ENCODE measurements around the gene XPC. TPM values are rescaled to one million over a fixed set of nuclear protein-coding genes. Genes with fewer than 3 reads are reported as not detected.

The XPC gene
- total RNA-seq, 1 donor from 2014 or later: 10.4 TPM

GRCh38 chr3:14147617-14148016 is 30.8 kb downstream of the XPC start:
- TF ChIP-seq, protein P1, sequence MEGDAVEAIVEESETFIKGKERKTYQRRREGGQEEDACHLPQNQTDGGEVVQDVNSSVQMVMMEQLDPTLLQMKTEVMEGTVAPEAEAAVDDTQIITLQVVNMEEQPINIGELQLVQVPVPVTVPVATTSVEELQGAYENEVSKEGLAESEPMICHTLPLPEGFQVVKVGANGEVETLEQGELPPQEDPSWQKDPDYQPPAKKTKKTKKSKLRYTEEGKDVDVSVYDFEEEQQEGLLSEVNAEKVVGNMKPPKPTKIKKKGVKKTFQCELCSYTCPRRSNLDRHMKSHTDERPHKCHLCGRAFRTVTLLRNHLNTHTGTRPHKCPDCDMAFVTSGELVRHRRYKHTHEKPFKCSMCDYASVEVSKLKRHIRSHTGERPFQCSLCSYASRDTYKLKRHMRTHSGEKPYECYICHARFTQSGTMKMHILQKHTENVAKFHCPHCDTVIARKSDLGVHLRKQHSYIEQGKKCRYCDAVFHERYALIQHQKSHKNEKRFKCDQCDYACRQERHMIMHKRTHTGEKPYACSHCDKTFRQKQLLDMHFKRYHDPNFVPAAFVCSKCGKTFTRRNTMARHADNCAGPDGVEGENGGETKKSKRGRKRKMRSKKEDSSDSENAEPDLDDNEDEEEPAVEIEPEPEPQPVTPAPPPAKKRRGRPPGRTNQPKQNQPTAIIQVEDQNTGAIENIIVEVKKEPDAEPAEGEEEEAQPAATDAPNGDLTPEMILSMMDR (IDR thresholded peaks at IDR 0.05; ENCODE audit: borderline replicate concordance): no peak
- H3K27me3 ChIP-seq (ENCODE audit: low read depth): no peaks in the 10 kb centered on the region
- H3K4me1 ChIP-seq: peaks cover 38% of the 10 kb centered on the region
- intact Hi-C loops (cut with micrococcal nuclease): no loop called here
- no peaks in the 10 kb centered on the region for H3K9me3 ChIP-seq (replicated peaks)
- H3K36me3 ChIP-seq: peaks cover 55% of the 10 kb centered on the region
- no peak overlapping the region for H3K4me3 ChIP-seq
- DNase-seq: no peak
- no peak overlapping the region for H3K27ac ChIP-seq (replicated peaks)

DNA sequence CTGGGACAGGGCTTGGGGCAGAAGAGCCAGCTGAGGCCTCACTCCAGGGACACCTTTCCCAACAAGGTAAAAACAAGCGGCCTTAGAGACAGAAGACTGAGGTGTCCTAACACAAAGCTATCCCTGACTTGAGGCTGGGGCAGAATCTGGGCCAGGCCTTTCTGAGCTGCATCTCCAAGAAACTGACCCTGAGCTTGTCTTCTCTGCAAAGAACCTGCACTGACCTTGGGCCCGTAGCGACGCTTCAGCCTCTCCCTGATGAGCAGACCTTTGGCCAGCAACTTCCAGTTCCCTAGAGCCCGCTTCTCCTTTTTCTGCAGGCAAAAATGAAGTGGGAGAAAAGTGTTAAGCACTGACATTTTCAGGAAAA is 31.4 kb downstream of the XPC start:
- H3K27ac ChIP-seq (replicated peaks): no peak overlapping the region
- H3K4me3 ChIP-seq: no peak overlapping the region
- TF ChIP-seq, protein P1 (IDR thresholded peaks at IDR 0.05; ENCODE audit: borderline replicate concordance): no peak
- peaks cover 54% of the 10 kb centered on the region for H3K36me3 ChIP-seq
- no peak for DNase-seq
- no peaks in the 10 kb centered on the region for H3K27me3 ChIP-seq (ENCODE audit: low read depth)
- intact Hi-C loops (cut with micrococcal nuclease): no loop called here
- H3K9me3 ChIP-seq (replicated peaks): no peaks in the 10 kb centered on the region
- peaks cover 44% of the 10 kb centered on the region for H3K4me1 ChIP-seq

- Histone ChIP-seq H3K4me1 (peaks cover 49% of the 10 kb centered on the region), H3K9me3 (replicated peaks) (no peaks in the 10 kb centered on the region), H3K27me3 (ENCODE audit: low read depth) (no peaks in the 10 kb centered on the region), H3K4me3 (no peak overlapping the region), H3K27ac (replicated peaks) (peak overlapping the region; percentile 89), H3K36me3 (peaks cover 54% of the 10 kb centered on the region)
- intact Hi-C loops (cut with micrococcal nuclease): no loop called here
- TF ChIP-seq, protein P1 (IDR thresholded peaks at IDR 0.05; ENCODE audit: borderline replicate concordance): no peak
- no peak for DNase-seq
These were observed 31.9 kb downstream of the XPC start for GRCh38 chr3:14146381-14147065.

- Histone ChIP-seq H3K27me3 (ENCODE audit: low read depth) (no peaks in the 10 kb centered on the region), H3K4me1 (peaks cover 55% of the 10 kb centered on the region), H3K4me3 (no peak overlapping the region), H3K36me3 (peaks cover 54% of the 10 kb centered on the region), H3K9me3 (replicated peaks) (no peaks in the 10 kb centered on the region), H3K27ac (replicated peaks) (peak overlapping the region; percentile 89)
- TF ChIP-seq, protein P1 (IDR thresholded peaks at IDR 0.05; ENCODE audit: borderline replicate concordance): no peak
- intact Hi-C loops (cut with micrococcal nuclease): no loop called here
- no peak for DNase-seq
These were observed 32.6 kb downstream of the XPC start for GRCh38 chr3:14145670-14146380.

DNA sequence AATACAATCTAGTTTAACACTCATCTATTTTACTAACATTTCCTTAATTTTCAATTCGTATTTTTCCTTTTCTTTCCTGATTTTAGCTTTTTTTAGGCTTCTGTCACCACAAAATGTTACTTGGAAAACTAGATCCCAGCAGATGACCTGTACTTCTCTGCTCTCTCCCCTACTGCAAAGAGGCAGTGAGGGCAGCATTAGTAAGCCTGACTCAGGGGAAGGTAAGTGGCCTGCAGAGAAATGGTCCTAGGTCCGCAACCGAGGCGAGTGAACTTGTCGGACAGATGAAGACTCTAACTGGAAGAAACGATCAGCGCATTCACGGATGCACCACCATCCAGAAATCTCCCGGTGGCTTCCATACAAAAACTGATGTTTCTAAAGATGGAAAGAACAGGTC is 33.2 kb downstream of the XPC start:
- Histone ChIP-seq H3K27me3 (ENCODE audit: low read depth) (no peaks in the 10 kb centered on the region), H3K36me3 (peaks cover 60% of the 10 kb centered on the region), H3K9me3 (replicated peaks) (no peaks in the 10 kb centered on the region), H3K27ac (replicated peaks) (peak overlapping the region; percentile 89), H3K4me3 (peak overlapping the region; percentile 49), H3K4me1 (peaks cover 55% of the 10 kb centered on the region)
- intact Hi-C loops (cut with micrococcal nuclease): no loop called here
- DNase-seq: no peak
- TF ChIP-seq, protein P1 (IDR thresholded peaks at IDR 0.05; ENCODE audit: borderline replicate concordance): no peak
